Effector CD8-positive, alpha-beta T cell (primary cell): ENCODE measurements around the gene COQ5.
"Not testable (repeated sequence)": the region's sequence is repeated elsewhere in the genome, so short reads cannot be mapped to it uniquely, and the experiment has no call there.

Experiments
- DNase-seq: peaks from one replicate; lab custom pipeline; 2025; lab: John Stamatoyannopoulos, UW

Gene COQ5

DNA sequence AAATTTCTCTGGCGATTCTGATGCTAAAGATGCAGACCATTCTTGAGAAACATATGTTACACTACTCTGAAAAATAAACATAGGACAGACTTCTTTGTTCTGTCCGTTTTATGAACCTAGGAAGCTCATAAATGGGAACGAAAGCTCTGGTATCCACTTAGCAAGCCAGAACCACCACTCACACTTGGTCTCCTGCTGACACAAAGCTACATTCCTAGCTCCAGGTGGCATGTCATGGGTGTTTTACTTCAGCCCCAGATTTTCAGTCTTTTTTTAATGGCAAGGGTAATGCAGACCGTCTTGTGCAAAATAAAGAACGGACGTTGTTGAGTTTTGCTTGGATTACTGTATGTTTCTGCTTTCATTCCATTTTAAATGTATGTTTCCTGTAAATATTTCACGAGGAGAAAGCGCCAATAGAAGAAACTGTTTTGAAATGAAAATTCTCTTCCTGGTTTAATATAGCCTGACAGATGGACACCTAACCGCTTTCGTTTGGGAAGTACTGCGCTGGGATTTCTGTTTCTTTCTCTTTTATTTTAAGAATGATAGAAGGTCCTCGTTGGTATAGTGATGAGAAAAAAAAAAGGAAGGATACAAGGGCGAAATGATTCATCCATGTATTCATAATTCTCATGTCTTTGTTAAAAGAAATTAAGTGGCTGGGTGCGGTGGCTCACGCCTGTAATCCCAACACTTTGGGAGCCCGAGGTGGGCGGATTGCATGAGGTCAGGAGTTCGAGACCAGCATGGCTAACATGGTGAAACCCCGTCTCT lies 871 bp upstream of the COQ5 start:
- no peak for DNase-seq

DNA sequence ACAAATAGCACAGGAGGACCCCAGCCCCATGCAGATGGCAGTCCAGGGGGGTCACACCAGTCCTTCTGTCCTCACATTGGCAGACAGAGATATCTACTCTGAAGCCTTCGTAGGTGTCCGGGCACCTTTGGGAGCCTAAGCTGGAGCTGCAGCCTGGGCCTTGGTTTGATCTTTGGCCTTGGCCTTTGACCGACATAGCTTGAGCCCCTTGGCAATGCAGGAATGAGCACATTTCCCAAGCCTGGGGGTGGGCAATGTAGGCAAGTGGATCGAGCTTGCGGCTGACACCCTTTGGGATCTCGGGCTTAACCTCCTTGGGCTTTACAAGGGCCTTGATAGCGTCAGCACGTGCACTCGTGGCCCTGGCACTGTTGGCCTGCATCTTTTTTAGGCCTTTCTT lies 6.4 kb downstream of the COQ5 start:
- DNase-seq, result no peak

DNA sequence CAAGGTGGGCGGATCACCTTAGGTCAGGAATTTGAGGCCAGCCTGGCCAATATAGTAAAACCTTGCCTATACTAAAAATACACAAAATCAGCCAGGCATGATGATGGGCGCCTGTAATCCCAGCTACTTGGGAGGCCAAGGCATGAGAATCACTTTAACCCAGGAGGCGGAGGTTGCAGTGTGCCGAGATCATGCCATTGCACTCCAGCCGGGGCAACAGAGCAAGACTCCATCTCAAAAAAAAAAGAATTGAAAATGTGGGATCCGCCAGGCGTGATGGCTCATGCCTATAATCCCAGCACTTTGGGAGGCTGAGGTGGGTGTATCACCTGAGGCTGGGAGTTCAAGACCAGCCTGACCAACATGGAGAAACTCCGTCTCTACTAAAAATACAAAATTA lies 9.6 kb downstream of the COQ5 start:
- DNase-seq, result not testable (repeated sequence)

DNA sequence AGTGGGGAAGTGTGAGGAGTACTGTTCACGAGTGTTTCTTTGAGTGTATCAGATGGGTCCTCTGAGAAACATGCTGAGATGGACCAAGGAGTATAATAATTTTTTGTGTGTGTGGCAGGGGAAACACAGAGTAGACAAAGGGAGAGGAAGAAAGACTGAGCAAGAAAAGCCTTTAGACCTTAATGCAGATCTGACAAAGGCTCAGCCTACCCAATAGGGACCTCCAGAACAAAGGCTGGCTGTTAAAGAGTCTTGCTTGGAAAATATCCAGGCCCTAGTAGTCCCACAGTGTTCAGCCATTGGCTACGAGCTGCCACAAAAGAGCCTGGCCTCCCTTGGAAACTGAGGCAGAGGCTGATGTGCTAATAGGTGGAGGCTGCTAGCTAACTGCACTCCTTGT lies 13.5 kb downstream of the COQ5 start:
- no peak for DNase-seq

DNA sequence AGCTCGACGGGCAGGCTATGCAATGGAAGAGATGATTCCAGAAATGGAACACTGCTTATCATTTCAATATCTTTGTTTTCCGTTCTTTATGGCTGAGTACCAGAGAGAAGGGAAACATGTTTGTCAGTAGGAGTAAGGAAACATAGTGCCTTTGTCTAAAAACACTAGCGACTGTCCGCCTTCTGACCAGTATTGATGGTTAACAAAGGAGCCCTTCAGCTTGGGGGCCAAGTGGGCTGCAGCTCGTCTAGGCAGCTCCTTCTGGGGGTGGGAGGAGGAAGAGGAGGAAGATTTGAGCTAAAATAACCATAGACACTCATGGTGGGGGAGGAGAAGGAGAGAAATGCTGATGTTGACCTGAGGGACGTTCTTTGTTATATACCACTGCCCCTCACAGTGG lies 15.0 kb downstream of the COQ5 start:
- DNase-seq, result no peak

DNA sequence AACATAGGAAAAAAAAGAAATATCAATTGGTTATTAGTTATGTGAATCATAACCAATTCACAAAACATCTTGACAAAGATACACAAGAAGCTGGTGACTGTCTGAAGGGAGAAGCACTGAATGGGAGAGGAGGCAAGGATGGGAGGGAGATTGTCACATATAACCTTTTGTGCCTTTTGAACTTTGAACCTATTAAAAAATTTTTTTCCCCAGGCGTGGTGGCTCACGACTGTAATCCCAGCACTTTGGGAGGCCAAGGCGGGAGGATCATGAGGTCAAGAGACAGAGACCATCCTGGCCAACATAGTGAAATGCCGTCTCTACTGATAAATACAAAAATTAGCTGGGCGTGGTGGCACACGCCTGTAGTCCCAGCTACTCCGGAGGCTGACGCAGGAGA lies 20.4 kb downstream of the COQ5 start:
- DNase-seq, result no peak

DNA sequence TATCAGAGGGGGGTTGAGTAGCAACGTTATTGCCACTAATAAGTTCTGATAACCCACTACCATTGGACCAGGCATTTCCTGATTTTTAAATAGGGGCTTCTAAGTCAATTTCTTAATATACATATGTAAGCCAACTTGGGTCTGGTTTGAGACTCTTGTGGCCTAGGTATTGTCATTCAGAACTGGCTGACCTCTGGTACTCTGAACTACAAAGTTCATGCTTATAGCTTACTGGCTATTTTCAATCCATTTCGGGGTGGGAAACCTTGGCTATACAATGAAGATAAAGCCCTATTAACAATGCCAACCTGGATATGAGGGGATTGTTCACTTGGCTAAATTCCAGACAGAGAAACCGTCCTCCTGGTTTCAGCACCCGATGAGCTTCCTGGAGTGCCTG lies 24.4 kb downstream of the COQ5 start:
- DNase-seq, result no peak

DNA sequence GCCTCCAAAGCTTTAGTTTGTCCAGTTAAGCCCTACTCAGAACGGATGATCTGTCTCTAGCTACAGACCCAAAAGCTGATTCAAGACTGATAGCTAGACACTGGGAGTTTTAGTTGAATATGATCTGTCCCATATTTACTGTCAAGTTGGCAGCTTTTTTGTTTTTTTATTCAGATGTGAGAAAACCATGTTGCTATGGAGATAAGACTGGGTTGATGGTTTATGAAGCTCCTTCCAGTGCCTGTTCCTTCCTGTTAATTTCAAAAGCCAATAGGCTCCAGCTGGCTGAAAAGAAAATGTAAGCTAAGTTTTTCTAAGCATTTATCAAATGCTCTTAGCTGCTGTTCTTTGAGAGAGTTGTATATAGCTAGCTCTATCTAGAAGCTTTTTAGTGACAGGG lies 28.4 kb downstream of the COQ5 start:
- DNase-seq, result no peak

DNA sequence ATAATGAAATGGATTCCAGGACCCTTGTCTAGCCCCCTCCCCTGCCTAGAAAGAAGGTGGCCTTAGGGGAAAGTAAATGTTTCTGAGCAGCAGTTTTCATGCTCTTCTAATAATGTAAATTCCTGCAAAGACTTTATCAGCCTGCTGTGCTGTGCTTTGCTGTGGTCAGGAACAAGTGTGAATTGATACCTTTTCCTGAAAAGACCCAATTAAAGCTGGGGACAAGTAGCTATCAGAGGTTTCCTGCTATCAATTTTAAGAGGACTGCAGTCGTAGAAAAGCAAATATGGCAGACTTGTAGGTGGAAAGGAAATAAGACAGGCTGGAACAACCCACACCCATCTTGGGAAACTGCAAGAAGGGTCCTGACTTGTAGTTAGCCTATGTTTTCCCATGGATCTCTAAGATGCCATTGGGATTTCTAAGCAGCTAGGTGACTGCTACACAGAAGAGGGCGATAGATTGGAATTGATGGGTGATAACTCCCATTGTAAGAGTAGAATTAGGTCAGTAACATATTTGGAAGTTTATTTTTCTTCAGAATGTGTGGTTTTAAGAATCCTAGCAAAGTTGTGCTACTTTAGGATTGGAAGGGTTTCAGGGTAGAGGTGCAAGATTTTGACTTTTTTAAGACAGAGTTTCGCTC lies 30.0 kb downstream of the COQ5 start:
- no peak for DNase-seq

DNA sequence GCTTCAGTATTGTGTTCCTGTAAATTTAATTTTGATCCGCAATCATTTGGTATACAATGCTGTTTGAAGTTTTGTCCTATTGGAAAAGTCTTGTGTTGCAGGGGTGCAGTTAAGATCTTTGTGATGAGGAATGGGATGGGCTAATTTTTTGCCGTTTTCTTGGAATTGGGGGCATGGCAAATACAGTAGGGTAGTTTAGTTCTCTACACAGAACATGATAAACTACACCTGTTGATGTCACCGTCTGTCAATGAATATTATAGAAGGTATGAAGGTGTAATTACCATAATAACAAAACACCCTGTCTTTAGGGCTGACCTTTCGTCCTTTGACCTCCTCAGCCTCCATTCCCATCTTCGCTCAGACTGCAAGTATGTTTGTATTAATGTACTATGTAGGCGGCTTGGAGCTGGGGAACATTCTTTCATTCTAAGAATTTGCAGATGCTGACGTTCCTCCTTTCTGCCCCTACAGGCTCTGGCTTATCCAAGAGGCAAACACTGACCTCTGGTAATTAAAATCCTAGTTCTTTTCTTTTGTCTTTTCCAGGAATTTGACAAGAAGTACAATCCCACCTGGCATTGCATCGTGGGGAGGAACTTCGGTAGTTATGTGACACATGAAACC lies 31.3 kb downstream of the COQ5 start:
- no peak for DNase-seq

DNA sequence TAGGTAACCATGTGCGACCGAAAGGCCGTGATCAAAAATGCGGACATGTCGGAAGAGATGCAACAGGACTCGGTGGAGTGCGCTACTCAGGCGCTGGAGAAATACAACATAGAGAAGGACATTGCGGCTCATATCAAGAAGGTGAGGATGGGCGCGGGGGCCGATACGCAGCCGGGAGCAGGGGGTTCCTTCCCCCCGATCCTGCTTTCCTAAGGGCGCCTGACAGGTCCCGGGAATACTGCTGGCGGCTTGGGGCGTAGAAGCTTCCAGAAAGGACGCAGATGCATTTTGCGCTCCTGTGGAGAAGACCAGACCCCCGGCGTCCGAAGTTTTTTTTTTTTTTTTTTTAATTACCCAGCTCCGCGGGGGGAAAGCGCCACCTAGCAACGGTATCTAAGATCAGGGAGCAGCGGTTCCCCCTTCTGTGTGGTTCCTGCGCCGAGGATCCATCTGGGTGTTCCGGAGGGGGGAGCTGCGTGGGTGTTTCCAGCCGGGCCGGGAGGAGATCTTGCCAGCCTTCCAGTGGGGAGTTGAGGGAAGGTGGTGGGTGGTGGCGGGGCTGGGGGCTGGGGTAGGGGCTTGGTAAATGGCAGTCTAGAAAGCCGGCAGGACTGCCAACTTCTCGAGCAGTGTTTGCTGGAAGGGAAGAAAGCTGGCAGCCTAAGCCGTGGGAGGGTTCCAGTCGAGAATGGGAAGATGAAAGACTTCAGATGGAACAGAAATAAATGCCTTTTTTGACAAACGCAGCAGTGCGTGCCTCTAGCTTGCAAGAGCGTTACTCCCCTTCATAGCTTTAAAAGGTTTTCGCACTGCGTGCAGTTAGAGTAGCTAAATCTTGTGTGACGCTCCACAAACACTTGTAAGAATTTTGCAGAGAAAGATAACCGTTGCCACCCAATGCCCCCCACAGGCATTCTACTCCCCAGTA lies 32.3 kb downstream of the COQ5 start:
- DNase-seq, result peak; percentile 47

DNA sequence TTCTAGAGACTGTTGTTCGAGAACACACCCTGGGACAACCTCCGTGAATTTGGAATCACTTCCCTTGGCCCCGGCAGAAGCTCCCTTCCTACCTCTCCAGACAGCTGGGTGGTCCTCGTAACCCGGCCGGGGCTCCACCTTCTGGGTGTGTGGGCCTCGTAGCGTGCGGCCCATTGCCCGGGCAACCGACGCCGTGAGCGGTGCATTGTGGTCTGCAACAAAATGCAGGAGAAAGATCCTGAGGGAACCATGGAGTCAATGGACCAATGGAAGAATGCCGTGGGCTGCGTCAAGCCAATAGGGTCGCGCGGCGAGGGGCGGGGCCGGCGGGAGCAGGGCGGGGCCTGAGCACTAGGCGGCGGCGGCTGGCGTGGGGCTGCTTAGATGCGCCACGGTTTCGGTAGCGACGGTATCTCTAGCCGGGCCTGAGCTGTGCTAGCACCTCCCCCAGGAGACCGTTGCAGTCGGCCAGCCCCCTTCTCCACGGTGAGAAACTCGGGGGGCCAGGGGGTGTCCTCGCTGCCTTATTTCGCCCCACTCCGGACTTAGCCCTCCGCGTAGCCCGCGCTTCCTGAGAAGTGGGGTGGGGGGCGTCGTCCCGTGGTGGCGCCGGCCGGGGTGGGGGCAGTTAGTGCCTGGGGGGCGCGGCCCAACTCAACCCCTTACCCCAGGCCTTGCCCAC lies 33.1 kb downstream of the COQ5 start, which contains the start of gene DYNLL1:
DYNLL1 (plus strand) TSS at position 383 of the 682 bp plus-strand sequence. CDS start 309 bp downstream, outside the sequence.
- peak; percentile 98 for DNase-seq

DNA sequence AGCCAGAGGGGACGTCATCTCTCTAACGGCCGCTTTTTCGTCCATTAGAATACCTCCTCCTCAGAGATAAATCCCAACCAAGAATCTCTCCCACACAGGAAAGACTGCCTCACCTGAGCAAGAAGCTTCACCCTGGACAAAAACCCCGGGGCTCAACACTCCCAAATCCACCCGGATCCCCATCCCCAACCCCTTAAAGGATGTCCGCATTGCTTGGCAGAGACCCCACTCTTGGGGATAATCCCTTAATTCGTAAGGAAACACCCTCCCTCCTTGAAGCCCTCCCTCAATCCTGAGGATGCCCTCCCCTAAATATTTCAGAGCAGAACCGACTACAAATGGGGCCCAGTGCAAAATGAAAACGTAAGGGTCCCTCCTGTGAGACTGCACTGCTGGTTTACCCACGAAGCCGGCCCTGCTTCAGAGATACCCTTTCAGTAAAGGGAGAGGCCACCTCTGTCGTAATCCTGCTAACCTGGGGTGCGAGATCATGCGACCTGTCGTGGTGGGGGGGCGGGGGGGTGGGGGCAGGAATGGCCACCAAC lies 33.7 kb downstream of the COQ5 start:
- DNase-seq, result no peak

DNA sequence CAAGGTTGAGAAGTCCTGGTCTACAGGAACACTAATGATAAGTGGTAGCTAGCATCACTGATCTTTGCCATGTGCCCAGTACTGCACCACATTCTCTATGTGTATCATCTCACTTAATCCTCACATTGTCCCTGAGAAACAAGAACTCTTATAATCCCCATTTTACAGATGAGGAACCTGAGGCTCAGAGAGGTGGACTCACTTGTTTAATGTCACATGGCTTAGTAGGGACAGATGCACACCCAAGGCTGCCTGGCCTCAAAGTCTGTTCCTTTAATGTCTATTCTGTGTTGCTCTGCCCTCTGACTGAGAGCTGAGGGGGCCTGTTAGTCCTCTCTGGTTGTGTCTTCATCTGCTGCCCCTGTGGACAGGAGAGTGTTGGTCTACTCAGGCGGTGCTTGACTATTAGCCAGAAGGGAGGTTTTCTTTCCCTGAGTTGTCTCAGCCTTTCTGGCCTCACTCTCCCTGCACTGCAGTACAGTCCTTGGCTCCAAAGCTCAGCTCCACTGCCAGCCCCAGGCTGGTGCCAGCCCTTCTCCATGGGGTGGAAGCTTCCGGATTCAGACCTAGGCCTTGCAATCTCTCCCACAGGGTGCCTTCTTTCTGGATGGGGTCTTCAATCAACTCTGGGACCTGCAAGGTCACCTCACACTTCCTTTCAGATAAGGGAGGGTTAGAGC lies 38.0 kb downstream of the COQ5 start:
- DNase-seq, result no peak

DNA sequence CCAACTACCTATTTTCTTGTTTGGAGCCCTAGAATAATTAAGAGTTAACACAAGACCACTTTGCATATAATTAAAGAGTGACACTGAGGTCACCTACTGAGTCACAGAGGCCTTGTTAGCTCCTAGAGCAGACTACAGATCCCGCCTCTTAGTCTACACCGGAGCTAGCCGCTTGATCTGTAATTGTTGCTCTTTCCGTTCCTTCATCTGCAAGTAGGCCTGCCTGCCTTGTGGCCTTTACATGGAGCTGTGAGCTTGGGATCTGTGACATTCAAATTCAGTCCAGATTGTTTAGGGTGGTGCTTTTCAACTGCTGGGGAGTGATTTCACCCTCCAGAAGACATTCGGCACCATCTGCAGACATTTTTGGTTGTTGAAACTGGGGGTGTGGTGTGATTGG lies 38.6 kb downstream of the COQ5 start:
- DNase-seq, result no peak

DNA sequence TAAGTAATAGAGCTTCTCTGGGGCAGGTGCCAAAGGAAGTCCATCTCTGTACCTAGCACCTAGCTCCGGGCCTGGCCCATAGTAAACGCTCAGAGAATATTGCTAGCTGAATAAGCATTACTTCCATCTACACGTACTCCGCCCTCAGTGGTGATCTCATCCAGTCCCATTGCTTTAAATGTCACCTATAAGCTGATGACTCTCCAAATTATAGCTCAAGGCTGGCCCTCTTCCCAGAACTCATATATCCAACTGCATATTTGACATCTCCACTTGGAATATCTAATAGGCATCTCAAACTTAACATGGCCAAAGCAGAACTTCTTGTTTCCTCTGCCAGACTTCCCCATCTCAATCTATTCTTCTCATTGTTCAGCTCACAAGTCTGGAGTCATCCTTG lies 39.9 kb downstream of the COQ5 start:
- DNase-seq, result no peak

DNA sequence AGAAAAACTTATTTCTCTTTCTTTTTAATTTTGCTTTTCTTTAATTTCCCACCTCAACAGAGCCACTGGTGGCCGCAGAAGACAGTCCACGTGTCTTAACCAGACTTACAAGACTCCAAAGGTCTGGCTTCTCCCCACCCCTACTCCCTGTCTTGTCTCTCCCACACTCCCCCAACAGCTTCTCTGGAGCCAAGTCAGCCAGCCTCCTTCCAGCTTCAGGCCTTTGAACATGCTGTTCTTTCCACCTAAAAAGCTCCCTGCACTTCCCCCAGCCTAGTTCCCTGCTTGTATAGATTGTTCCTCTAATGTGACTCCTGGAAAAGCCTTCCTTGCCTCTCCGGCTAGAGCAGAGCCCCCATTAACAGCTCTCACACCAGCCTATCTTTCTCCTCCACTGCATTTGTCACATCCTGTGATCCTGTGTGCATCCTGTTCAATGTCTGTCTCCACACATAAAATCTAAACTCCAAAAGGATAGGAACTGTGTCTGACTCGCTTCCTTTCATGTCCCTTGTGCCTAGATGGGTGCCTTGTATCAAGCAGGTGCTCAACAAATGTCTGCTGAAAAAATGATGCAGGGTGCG lies 40.8 kb downstream of the COQ5 start:
- DNase-seq, result no peak

DNA sequence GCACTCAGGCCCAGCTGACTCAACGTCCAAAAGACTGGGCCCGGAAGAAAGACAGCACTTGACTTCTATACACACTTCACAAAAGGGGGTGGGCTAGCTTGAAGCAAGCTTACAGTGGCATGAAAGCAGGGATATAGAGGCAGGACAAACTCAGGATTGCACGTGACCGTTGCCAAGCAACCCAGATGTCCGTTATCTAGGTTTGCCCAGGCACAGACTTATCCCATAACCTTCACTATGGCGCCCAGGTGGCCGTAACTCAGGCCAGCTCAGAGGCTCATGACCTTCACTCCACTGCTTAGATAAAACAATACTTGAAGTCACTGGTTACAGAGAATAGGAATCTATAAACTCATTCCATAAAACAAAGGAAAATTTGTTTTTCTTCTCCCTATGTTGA lies 41.4 kb downstream of the COQ5 start:
- DNase-seq, result not testable (repeated sequence)

DNA sequence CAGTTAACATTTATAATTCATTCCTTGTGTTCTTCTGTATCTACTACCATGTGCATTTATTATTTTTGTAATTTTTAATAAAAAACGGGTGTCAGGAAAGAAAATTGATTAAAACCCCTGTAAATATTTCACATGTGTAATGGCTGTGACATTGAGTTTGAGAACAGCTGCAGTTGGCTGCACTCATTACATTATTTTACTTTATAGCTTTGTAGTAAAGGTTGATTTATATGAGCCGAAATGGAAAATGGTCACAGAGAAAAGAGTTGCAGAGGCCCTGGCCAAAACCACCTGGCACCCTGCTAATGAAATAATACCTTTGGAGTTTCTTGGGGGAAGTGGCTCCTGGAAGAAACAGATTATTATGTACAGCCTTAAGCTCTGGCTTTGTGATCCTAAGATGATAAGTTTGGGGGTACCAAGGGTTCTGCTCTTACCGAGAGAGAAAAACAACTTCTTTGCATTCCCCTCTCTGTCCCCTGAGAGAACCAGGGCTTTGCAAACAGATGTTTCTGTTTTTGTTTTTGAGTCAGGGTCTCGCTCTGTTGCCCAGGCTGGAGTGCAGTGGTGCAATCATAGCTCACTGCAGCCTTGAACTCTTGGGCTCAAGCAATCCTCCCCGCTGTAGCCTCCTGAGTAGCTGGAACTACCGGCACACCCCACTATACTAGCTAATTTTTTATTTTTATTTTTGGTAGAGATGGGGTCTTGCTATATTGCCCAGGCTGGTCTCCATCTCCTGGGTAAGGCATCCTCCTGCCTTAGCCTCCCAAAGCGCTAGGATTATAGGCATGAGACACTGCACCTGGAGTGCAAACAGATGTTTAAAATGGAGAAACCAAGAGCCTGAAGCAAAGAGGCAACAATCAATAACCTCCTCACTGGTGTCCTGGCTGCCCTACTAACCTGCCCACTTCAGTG lies 42.7 kb downstream of the COQ5 start:
- no peak for DNase-seq
